Heart right ventricle (tissue), 16 donors: ENCODE data around the gene TMEM63C. TPM values are rescaled to one million over a fixed set of nuclear protein-coding genes. Genes with fewer than 3 reads are reported as not detected.

ENCODE experiments used
- ATAC-seq, 8 donors: fragments of 200-7000 bp; cut with Tn5 transposase; one replicate each; pipeline ENCODE4 v1.9.1; 2020; ENCODE audit warnings: mild to moderate bottlenecking in 8 of 8, moderate library complexity in 8 of 8, moderate number of reproducible peaks in 1 of 8
- DNase-seq, 2 donors: peaks; one replicate each; pipeline ENCODE4 v3.0.0-alpha.2; 2020
- H3K27ac ChIP-seq, 10 donors: fragments of 200-600 bp; sonication (generic) in 2 of 10; one replicate each; pipeline versions ENCODE4 v1.5.0 to v1.8.0; 2020 to 2022; ENCODE audit warnings: mild to moderate bottlenecking in 3 of 10
- H3K27me3 ChIP-seq, 7 donors: fragments of 200-600 bp; one replicate each; pipeline ENCODE4 v1.8.0; 2021 to 2022; ENCODE audit warnings: mild to moderate bottlenecking in 2 of 7
- H3K36me3 ChIP-seq, 9 donors: fragments of 200-600 bp; sonication (generic) in 1 of 9; one replicate each; pipeline versions ENCODE4 v1.5.0 to v1.8.0; 2020 to 2022; ENCODE audit warnings: mild to moderate bottlenecking in 2 of 9
- H3K4me1 ChIP-seq, 9 donors: fragments of 200-600 bp; sonication (generic) in 1 of 9; one replicate each; pipeline versions ENCODE4 v1.5.0 to v1.8.0; 2020 to 2022; ENCODE audit warnings: mild to moderate bottlenecking in 4 of 9
- H3K4me3 ChIP-seq, 10 donors: fragments of 200-600 bp; sonication (generic) in 2 of 10; one replicate each; pipeline versions ENCODE4 v1.5.0 to v1.8.0; 2020 to 2022; ENCODE audit warnings: mild to moderate bottlenecking in 7 of 10, moderate library complexity in 2 of 10
- H3K9me3 ChIP-seq, 11 donors: fragments of 200-600 bp in 10 of 11; sonication (generic) in 2 of 11; one replicate each; pipeline versions ENCODE4 v1.5.0 to v1.8.0; 2013 to 2022; ENCODE audit warnings: mild to moderate bottlenecking in 2 of 11, control low read depth in 1 of 11, moderate library complexity in 1 of 11
- CTCF ChIP-seq, 9 donors: fragments of 200-600 bp; sonication (generic) in 2 of 9; IDR thresholded peaks; one replicate each; pipeline versions ENCODE4 v1.5.0 to v1.8.0; 2021 to 2022; ENCODE audit warnings: antibody characterized with exemption in 9 of 9, mild to moderate bottlenecking in 5 of 9, moderate library complexity in 1 of 9
- WGBS, 2 donors: extraction: QIAGEN DNeasy Blood & Tissue Kit; methylation state at CpG; one replicate each; pipeline ENCODE4 v1.1.7; 2013; ENCODE audit warnings: inconsistent platforms in 1 of 2; 5-methylcytosine and 5-hydroxymethylcytosine counted together
- intact Hi-C, 10 donors: fragments of 100-400 bp; cut with DNase I; formaldehyde crosslinking; loops; one replicate each; pipeline versions ENCODE4 v1.11.1 to v1.14.2; 2022
- polyA plus RNA-seq, 2 donors: library from polyadenylated mRNA; stranded (reverse); fragments of 200-250 nt; gene quantifications; one replicate each; pipeline ENCODE4 v1.2.3, GENCODE V29; 2013
- total RNA-seq, 10 donors: library from RNA; stranded (reverse); fragmentation: NEBNext Ultra II Directional in 3 of 10; extraction: Animal tissue kit (Norgen Biotek cat#: 25700) in 3 of 10; gene quantifications; one replicate each; pipeline versions ENCODE4 v1.2.1 to v1.2.4, GENCODE V29; 2021 to 2023
- donor health status: Arrhythmogenic right ventricular cardiomyopathy.
- donor health status: ischemic (EF 13 %, LVEDD 7.1; RV severe dilation, severe dysfunction).
- donor health status: healthy with polysubstance abuse.
- donor health status: DM: no; HTN: yes; CAD: no.
- donor health status: DM: no; HTN: no; CAD: no.
- donor health status: ischemic (EF 25% LVEDD 6.9; RV normal size, moderate dysfunction).
- donor health status: ischemic (EF 25% LVEDD 5.7; RV mildly dilated, moderate dysfunction).
- donor health status: healthy.
- donor health status: DM: yes; HTN: yes; CAD: no.
- donor health status: Ischemic cardiomyopathy.
- donor health status: ischemic (EF 35%, LVEDD 5.7; RV mildly dilated, moderate dysfunction).
- donor health status: nonischemic (EF 11% LVEDD 7.7; RV severe dilation, severe dysfunction).
- donor health status: DM: yes; HTN: yes; CAD: no.
- donor health status: PGD.
- donor health status: ischemic (EF 29% LVEDD 5.4; RV normal size, mild dysfunction).
- donor health status: nonischemic (EF 23%, LVEDD 6.1; RV moderate dilation, normal function).

The TMEM63C gene
- total and polyA plus RNA-seq, 12 donors, result under 0.01 to 7.2 (median 0.53) TPM

- Histone ChIP-seq H3K4me1 (no peaks in the 10 kb centered on the region), H3K27me3 (peaks cover 0 to 86% (median 40%) of the 10 kb centered on the region in 7 donors), H3K27ac (no peak overlapping the region), H3K4me3 (no peak overlapping the region), H3K9me3 (no peaks in the 10 kb centered on the region), H3K36me3 (no peaks in the 10 kb centered on the region)
- TF ChIP-seq CTCF (IDR thresholded peaks at IDR 0.05), result no peak
- WGBS, 2 donors, result 48 to 49% methylated on average over 7 of the region's 7 CpGs
- DNase-seq (no peak), ATAC-seq (no peak)
- intact Hi-C loops, result no loop called here
These were observed 18.9 kb downstream of the TMEM63C start for GRCh38 chr14:77200406-77200985.

GRCh38 chr14:77201696-77202095 is 20.1 kb downstream of the TMEM63C start:
- Histone ChIP-seq H3K27ac (no peak overlapping the region), H3K4me1 (no peaks in the 10 kb centered on the region), H3K27me3 (peaks cover 0 to 77% (median 35%) of the 10 kb centered on the region in 7 donors), H3K36me3 (no peaks in the 10 kb centered on the region), H3K9me3 (no peaks in the 10 kb centered on the region), H3K4me3 (no peak overlapping the region)
- intact Hi-C loops, result no loop called here
- DNase-seq (no peak), ATAC-seq (no peak)
- TF ChIP-seq CTCF (IDR thresholded peaks at IDR 0.05), result no peak
- 77 to 88% methylated on average over 4 of the region's 4 CpGs for WGBS, 2 donors

- no peak overlapping the region for H3K27ac ChIP-seq
- DNase-seq (no peak), ATAC-seq (no peak)
- H3K4me1 ChIP-seq, result no peaks in the 10 kb centered on the region
- no peaks in the 10 kb centered on the region for H3K9me3 ChIP-seq
- no peaks in the 10 kb centered on the region for H3K36me3 ChIP-seq
- no peak for TF ChIP-seq CTCF (IDR thresholded peaks at IDR 0.05)
- 45% methylated on average over 5 of the region's 5 CpGs for WGBS, 2 donors
- H3K4me3 ChIP-seq, result no peak overlapping the region
- H3K27me3 ChIP-seq, result peaks cover 0 to 58% (median 29%) of the 10 kb centered on the region in 7 donors
- intact Hi-C loops, result no loop called here
These were observed 22.2 kb downstream of the TMEM63C start for GRCh38 chr14:77203611-77204458.

- no peaks in the 10 kb centered on the region for H3K4me1 ChIP-seq
- DNase-seq (no peak), ATAC-seq (no peak)
- no peaks in the 10 kb centered on the region for H3K36me3 ChIP-seq
- H3K4me3 ChIP-seq, result no peak overlapping the region
- peaks cover 0 to 53% (median 23%) of the 10 kb centered on the region in 7 donors for H3K27me3 ChIP-seq
- H3K9me3 ChIP-seq, result no peaks in the 10 kb centered on the region
- no peak for TF ChIP-seq CTCF (IDR thresholded peaks at IDR 0.05)
- H3K27ac ChIP-seq, result no peak overlapping the region
- 65 to 72% methylated on average over 6 of the region's 6 CpGs for WGBS, 2 donors
- intact Hi-C loops, result no loop called here
These were observed 22.8 kb downstream of the TMEM63C start for GRCh38 chr14:77204459-77204771.
